HEK293 (cell line): ENCODE measurements around the gene SH3BGRL.
"Not testable (repeated sequence)": the region's sequence is repeated elsewhere in the genome, so short reads cannot be mapped to it uniquely, and the experiment has no call there.

ENCODE experiments used
- CTCF ChIA-PET: fragments of 350-600 bp; formaldehyde crosslinking; extraction: SDS; loops from one replicate; lab custom pipeline; 2021; ENCODE audit warnings: antibody characterized with exemption; lab: Yijun Ruan, JAX
- POLR2A ChIA-PET: fragments of 300-600 bp; formaldehyde crosslinking; extraction: SDS; loops from one replicate; lab custom pipeline; 2020; ENCODE audit warnings: antibody characterized with exemption, inconsistent platforms; lab: Yijun Ruan, JAX
- H3K27ac ChIP-seq: fragments of 200-500 bp; sonication (Bioruptor generic); 2 replicates; pipeline ENCODE4 v1.5.1; 2014; ENCODE audit warnings: low read depth, low read length, control low read depth, inconsistent platforms; ENCODE audit errors: extremely low read depth
- H3K36me3 ChIP-seq, 2 experiments: fragments of 200-500 bp in 1 of 2; sonication (Bioruptor generic) in 1 of 2; 1 replicate in 1 of 2; 2 replicates in 1 of 2; pipeline ENCODE4 v1.5.1; 2014 to 2017; ENCODE audit warnings: inconsistent platforms in 2 of 2, low read length in 2 of 2; ENCODE audit not compliant: control insufficient read depth in 2 of 2, insufficient read depth in 1 of 2
- H3K4me1 ChIP-seq: fragments of 200-500 bp; sonication (Bioruptor generic); 2 replicates; pipeline ENCODE4 v1.5.1; 2014; ENCODE audit warnings: mild to moderate bottlenecking, low read length, inconsistent platforms; ENCODE audit not compliant: control insufficient read depth, insufficient read depth
- H3K4me3 ChIP-seq: 2 replicates; pipeline ENCODE4 v1.5.1; 2011; ENCODE audit warnings: low read depth, mild to moderate bottlenecking, control low read depth, low read length, moderate library complexity
- H3K9me3 ChIP-seq: fragments of 200-500 bp; sonication (Bioruptor generic); 2 replicates; pipeline ENCODE4 v1.5.1; 2014; ENCODE audit warnings: low read depth, low read length, inconsistent platforms; ENCODE audit not compliant: control insufficient read depth, insufficient read depth
- GLI4 ChIP-seq: fragments of 450-650 bp; formaldehyde crosslinking; IDR thresholded peaks from 2 replicates; pipeline ENCODE4 v1.5.1; 2016; ENCODE audit warnings: missing biosample characterization, missing genetic modification characterization
- ZBTB48 ChIP-seq: fragments of 450-650 bp; formaldehyde crosslinking; IDR thresholded peaks from 2 replicates; pipeline ENCODE4 v1.5.1; 2016; ENCODE audit warnings: missing biosample characterization, missing genetic modification characterization
- ZNF174 ChIP-seq: fragments of 450-650 bp; formaldehyde crosslinking; IDR thresholded peaks from 2 replicates; pipeline ENCODE4 v1.5.0; 2017; ENCODE audit warnings: missing biosample characterization, mild to moderate bottlenecking, missing genetic modification characterization
- ZNF324 ChIP-seq: fragments of 450-650 bp; formaldehyde crosslinking; IDR thresholded peaks from 2 replicates; pipeline ENCODE4 v1.5.1; 2016; ENCODE audit warnings: missing biosample characterization, missing genetic modification characterization
- ZNF366 ChIP-seq: fragments of 450-650 bp; formaldehyde crosslinking; conservative IDR thresholded peaks from 2 replicates; pipeline ENCODE4 v1.5.1; 2016; ENCODE audit warnings: missing biosample characterization, missing genetic modification characterization
- ZNF433 ChIP-seq: fragments of 450-650 bp; formaldehyde crosslinking; IDR thresholded peaks from 2 replicates; pipeline ENCODE4 v1.5.1; 2016; ENCODE audit warnings: missing biosample characterization, missing genetic modification characterization, low read depth
- ZNF585B ChIP-seq: fragments of 450-650 bp; formaldehyde crosslinking; IDR thresholded peaks from 2 replicates; pipeline ENCODE4 v1.5.1; 2016; ENCODE audit warnings: missing biosample characterization, missing genetic modification characterization
- ZNF670 ChIP-seq: fragments of 450-650 bp; formaldehyde crosslinking; IDR thresholded peaks from 2 replicates; pipeline ENCODE4 v1.5.1; 2016; ENCODE audit warnings: missing biosample characterization, missing genetic modification characterization, low read depth
- TF ChIP-seq, protein P1 (sequence below): fragments of 450-650 bp; formaldehyde crosslinking; IDR thresholded peaks from 2 replicates; pipeline ENCODE4 v1.5.0; 2017; ENCODE audit warnings: missing biosample characterization, missing genetic modification characterization, borderline replicate concordance
- TF ChIP-seq, protein P2 (sequence below): fragments of 450-650 bp; formaldehyde crosslinking; IDR thresholded peaks from 2 replicates; pipeline ENCODE4 v1.5.1; 2017; ENCODE audit warnings: missing biosample characterization, missing genetic modification characterization
- TF ChIP-seq, protein P3 (sequence below): fragments of 450-650 bp; formaldehyde crosslinking; IDR thresholded peaks from 2 replicates; pipeline ENCODE4 v1.5.1; 2016; ENCODE audit warnings: missing biosample characterization, missing genetic modification characterization

SH3BGRL gene

DNA sequence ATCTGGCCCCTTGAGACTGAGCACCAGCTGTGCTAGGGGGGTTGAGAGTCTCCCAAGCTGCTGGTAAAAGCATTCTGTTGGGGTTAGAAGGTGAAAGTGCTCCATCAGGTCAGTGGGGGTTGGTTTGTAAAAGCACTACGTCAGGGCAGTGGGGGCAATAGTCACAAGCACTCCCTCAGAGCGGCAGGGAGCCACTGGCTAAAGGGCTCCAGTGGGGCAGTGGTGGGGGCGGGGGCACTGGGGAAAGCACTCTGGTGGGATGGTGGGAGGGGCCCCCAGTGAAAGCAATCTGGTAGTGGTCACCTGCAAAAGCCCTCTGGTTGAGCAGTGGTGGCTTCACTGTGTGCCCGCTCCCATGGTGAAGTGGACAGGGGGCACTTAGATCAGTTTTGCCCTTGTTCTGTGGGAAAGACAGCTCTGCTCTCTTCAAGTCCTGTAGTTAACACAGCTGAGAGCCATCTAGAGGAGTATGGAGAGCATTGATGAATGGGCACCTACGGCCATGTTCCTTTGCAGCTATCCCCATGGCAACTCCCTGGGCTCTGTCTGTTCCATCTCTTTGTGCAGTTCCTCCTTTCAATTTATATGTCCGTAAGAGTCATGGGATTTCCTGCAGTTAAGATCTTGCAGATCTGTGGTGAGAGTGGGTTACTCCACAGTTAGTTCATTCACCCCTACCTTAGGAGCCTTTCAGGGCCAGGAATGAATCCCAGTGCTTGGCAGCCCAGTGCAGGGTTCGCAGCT is 106.4 kb downstream of the SH3BGRL start (continued):
- TF ChIP-seq ZNF324 (tag by site-specific recombination) (no peak), ZNF585B (tag by site-specific recombination) (no peak), ZNF433 (no peak)

DNA sequence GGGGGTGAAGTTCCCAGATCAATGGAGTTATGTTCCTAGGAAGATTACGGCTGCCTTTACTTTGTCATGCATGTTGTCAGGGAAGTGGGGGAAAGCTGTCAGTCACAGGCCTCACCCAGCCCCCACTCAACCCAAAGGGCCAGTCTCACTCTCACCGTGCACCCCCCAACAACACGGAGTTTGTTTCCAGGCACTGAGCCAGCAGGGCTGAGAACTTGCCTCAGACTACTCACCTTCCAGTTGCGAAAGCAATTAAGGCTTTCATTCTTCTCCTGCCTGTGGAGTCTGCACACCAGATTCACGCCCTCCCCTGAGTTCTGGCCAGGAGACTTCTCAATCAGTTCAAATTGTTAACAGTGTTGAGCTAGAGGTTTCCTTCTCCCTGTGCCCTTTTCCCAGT is 114.3 kb downstream of the SH3BGRL start:
- H3K4me1 ChIP-seq: no peaks in the 10 kb centered on the region
- no peak for TF ChIP-seq GLI4 (tag by site-specific recombination)
- TF ChIP-seq ZNF174 (tag by site-specific recombination): no peak
- TF ChIP-seq, protein P1, sequence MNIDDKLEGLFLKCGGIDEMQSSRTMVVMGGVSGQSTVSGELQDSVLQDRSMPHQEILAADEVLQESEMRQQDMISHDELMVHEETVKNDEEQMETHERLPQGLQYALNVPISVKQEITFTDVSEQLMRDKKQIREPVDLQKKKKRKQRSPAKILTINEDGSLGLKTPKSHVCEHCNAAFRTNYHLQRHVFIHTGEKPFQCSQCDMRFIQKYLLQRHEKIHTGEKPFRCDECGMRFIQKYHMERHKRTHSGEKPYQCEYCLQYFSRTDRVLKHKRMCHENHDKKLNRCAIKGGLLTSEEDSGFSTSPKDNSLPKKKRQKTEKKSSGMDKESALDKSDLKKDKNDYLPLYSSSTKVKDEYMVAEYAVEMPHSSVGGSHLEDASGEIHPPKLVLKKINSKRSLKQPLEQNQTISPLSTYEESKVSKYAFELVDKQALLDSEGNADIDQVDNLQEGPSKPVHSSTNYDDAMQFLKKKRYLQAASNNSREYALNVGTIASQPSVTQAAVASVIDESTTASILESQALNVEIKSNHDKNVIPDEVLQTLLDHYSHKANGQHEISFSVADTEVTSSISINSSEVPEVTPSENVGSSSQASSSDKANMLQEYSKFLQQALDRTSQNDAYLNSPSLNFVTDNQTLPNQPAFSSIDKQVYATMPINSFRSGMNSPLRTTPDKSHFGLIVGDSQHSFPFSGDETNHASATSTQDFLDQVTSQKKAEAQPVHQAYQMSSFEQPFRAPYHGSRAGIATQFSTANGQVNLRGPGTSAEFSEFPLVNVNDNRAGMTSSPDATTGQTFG (tag by site-specific recombination): no peak
- TF ChIP-seq ZNF670 (tag by site-specific recombination): no peak
- TF ChIP-seq ZBTB48 (tag by site-specific recombination): no peak
- H3K27ac ChIP-seq: no peak overlapping the region
- ChIA-PET CTCF (no interaction called here), POLR2A (no interaction called here)
- no peak overlapping the region for H3K4me3 ChIP-seq
- no peaks in the 10 kb centered on the region for H3K9me3 ChIP-seq
- no peaks in the 10 kb centered on the region for H3K36me3 ChIP-seq

DNA sequence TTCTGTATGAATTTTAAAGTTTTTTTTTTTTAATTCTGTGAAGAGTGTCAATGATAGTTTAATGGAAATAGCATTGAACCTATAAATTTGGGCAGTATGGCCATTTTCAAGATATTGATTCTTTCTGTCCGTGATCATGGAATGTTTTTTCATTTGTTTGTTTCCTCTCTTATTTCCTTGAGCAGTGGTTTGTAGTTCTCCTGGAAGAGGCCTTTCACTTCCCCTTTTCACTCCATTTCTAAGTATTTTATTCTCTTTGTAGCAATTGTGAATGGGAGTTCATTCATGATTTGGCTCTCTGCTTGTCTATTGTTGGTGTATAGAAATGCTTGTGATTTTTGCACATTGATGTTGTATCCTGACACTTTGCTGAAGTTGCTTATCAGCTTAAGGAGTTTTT is 129.8 kb downstream of the SH3BGRL start:
- CTCF ChIA-PET: interaction anchor here (0.6 kb wide), 1 partner anchor 1911 kb away, joined by 4 read pairs; no protein-coding TSS in a partner anchor
- H3K4me1 ChIP-seq, POLR2A ChIA-PET, H3K36me3 ChIP-seq, H3K27ac ChIP-seq, H3K4me3 ChIP-seq, H3K9me3 ChIP-seq: not testable (repeated sequence)

DNA sequence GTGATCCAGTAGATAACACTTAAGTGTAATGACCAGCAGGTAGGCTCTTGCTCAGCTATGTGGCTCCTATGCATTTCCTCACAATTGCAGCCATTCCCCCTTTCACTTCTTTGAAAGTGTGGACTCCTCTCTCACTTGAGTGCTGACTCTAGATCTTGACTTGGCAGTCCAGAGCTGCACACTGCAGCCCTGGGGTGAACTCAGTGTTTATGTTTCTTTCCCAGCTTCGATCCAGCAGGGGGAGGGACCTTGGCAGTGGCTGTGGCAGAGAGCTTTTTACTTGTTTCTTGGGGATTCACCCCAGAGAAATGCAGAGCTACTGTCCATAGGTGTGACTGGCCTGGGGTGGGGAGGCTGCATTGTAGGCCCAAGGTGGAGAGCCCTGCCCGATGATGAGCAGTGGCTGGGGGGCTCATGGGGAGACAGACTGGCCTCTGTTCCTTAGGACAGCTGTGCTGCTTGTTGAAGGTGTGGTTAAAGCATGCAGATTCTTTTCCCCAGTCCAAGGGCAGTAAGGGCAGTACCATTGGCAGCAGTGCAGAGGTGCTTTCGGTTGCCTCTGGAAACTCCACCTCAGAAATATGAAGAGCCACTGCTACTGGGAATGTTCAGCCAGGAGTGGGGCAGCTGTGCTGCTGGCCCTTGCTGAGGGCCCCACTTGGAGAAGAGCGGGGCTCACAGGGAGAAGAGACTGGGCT is 134.7 kb downstream of the SH3BGRL start:
- POLR2A ChIA-PET: no interaction called here
- Histone ChIP-seq H3K9me3 (no peaks in the 10 kb centered on the region), H3K4me1 (no peaks in the 10 kb centered on the region), H3K36me3 (no peaks in the 10 kb centered on the region), H3K27ac (no peak overlapping the region), H3K4me3 (no peak overlapping the region)
- CTCF ChIA-PET: interaction anchor here (0.5 kb wide), 1 partner anchor 104 kb away, joined by 8 read pairs; no protein-coding TSS in a partner anchor
- TF ChIP-seq, protein P2, sequence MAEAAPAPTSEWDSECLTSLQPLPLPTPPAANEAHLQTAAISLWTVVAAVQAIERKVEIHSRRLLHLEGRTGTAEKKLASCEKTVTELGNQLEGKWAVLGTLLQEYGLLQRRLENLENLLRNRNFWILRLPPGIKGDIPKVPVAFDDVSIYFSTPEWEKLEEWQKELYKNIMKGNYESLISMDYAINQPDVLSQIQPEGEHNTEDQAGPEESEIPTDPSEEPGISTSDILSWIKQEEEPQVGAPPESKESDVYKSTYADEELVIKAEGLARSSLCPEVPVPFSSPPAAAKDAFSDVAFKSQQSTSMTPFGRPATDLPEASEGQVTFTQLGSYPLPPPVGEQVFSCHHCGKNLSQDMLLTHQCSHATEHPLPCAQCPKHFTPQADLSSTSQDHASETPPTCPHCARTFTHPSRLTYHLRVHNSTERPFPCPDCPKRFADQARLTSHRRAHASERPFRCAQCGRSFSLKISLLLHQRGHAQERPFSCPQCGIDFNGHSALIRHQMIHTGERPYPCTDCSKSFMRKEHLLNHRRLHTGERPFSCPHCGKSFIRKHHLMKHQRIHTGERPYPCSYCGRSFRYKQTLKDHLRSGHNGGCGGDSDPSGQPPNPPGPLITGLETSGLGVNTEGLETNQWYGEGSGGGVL (tag by site-specific recombination): no peak
- TF ChIP-seq, protein P3, sequence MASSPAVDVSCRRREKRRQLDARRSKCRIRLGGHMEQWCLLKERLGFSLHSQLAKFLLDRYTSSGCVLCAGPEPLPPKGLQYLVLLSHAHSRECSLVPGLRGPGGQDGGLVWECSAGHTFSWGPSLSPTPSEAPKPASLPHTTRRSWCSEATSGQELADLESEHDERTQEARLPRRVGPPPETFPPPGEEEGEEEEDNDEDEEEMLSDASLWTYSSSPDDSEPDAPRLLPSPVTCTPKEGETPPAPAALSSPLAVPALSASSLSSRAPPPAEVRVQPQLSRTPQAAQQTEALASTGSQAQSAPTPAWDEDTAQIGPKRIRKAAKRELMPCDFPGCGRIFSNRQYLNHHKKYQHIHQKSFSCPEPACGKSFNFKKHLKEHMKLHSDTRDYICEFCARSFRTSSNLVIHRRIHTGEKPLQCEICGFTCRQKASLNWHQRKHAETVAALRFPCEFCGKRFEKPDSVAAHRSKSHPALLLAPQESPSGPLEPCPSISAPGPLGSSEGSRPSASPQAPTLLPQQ (tag by site-specific recombination): no peak
- TF ChIP-seq ZNF366: no peak
